ENCODE measurements around the gene DNAJC9.

DNA sequence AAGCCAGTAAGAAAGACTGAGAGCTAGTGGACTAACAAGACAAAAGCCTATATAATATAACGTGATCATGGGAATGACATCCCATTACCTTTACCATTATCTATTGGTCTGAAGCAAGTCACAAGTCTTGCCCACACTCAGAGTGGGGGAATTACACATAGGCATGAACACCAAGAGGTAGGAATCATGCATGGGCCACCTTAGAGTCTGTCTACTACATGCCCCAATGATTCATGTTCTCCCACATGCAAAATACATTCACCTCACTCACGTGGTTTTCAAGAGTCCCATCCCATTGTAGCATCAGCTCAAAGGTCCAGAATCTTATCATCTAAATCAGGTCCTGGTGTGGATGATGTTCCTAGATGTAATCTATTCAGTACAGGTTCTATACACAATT lies 29.4 kb downstream of the DNAJC9 start:
- TF ChIP-seq, protein P1, sequence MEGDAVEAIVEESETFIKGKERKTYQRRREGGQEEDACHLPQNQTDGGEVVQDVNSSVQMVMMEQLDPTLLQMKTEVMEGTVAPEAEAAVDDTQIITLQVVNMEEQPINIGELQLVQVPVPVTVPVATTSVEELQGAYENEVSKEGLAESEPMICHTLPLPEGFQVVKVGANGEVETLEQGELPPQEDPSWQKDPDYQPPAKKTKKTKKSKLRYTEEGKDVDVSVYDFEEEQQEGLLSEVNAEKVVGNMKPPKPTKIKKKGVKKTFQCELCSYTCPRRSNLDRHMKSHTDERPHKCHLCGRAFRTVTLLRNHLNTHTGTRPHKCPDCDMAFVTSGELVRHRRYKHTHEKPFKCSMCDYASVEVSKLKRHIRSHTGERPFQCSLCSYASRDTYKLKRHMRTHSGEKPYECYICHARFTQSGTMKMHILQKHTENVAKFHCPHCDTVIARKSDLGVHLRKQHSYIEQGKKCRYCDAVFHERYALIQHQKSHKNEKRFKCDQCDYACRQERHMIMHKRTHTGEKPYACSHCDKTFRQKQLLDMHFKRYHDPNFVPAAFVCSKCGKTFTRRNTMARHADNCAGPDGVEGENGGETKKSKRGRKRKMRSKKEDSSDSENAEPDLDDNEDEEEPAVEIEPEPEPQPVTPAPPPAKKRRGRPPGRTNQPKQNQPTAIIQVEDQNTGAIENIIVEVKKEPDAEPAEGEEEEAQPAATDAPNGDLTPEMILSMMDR (IDR thresholded peaks at IDR 0.05), result no peak
- no peak for TF ChIP-seq POLR2A (IDR thresholded peaks at IDR 0.05)
